Measurements from ENCODE around the gene GNB5.

- TF ChIP-seq CTCF (IDR thresholded peaks at IDR 0.05) (no peak), POLR2A (IDR thresholded peaks at IDR 0.05) (no peak)
Observed at GRCh38 chr15:52233405-52233804, 42.2 kb upstream of the GNB5 start.
